Measurements from ENCODE around the gene CAB39. TPM values are rescaled to one million over a fixed set of nuclear protein-coding genes. Genes with fewer than 3 reads are reported as not detected.
A peak's percentile ranks its signal among the peaks of the same experiment; 100 is the strongest.
"Not testable (repeated sequence)": the region's sequence is repeated elsewhere in the genome, so short reads cannot be mapped to it uniquely, and the experiment has no call there.

CAB39 gene
- total RNA-seq, 1 experiment from 2014 or later, result 88.7 TPM

GRCh38 chr2:230700447-230700846, 12.2 kb upstream of the CAB39 start:
- no peak for DNase-seq
- CTCF ChIA-PET, result no interaction called here
- BruUV-seq (replicated peaks), result no TSS peak

DNA sequence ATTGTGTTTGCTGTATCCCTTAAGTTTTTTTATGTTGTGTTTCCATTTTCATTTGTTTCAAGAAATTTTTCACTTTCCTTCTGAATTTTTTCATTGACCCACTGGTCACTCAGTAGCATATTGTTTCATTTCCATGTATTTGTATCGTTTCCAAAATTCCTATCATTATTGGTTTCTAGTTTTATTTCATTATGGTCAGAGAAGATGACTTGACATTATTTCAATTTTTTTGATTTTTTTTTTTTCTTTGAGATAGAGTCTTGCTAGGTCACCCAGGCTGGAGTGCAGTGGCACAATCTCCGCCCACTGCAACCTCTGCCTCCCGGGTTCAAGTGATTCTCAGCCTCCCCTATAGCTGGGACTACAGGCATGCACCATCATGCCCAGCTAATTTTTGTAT, 11.3 kb upstream of the CAB39 start:
- Mint-ChIP-seq H3K4me3 (ENCODE audit: low read depth, unreplicated experiment) (no peak overlapping the region), H3K9me3 (ENCODE audit: low read depth, unreplicated experiment) (peaks cover 8% of the 10 kb centered on the region), H3K27ac (ENCODE audit: unreplicated experiment) (no peak overlapping the region), H3K36me3 (ENCODE audit: insufficient read depth, unreplicated experiment) (no peaks in the 10 kb centered on the region), H3K4me1 (ENCODE audit: low read depth, unreplicated experiment) (peaks cover 15% of the 10 kb centered on the region), H3K27me3 (ENCODE audit: unreplicated experiment) (no peaks in the 10 kb centered on the region)
- TF ChIP-seq CTCF (IDR thresholded peaks at IDR 0.05; ENCODE audit: unreplicated experiment), result no peak
- DNase-seq, result no peak
- intact Hi-C loops (cut with micrococcal nuclease; ENCODE audit: unreplicated experiment), result no loop called here
- CTCF ChIA-PET, result no interaction called here
- no TSS peak for BruUV-seq (replicated peaks)

More at GRCh38 chr2:230700447-230700846, 12.2 kb upstream of the CAB39 start:
- intact Hi-C loops (cut with micrococcal nuclease; ENCODE audit: unreplicated experiment), result no loop called here
- TF ChIP-seq CTCF (IDR thresholded peaks at IDR 0.05; ENCODE audit: unreplicated experiment), result no peak
- no peak overlapping the region for H3K4me3 Mint-ChIP-seq (ENCODE audit: low read depth, unreplicated experiment)
- peaks cover 9% of the 10 kb centered on the region for H3K4me1 Mint-ChIP-seq (ENCODE audit: low read depth, unreplicated experiment)
- H3K36me3 Mint-ChIP-seq (ENCODE audit: insufficient read depth, unreplicated experiment), result no peaks in the 10 kb centered on the region
- peak overlapping the region; percentile 5 for H3K27ac Mint-ChIP-seq (ENCODE audit: unreplicated experiment)
- no peaks in the 10 kb centered on the region for H3K27me3 Mint-ChIP-seq (ENCODE audit: unreplicated experiment)
- H3K9me3 Mint-ChIP-seq (ENCODE audit: low read depth, unreplicated experiment), result peaks cover under 1% of the 10 kb centered on the region

- H3K27ac Mint-ChIP-seq (ENCODE audit: unreplicated experiment); H3K36me3 Mint-ChIP-seq (ENCODE audit: insufficient read depth, unreplicated experiment); DNase-seq; BruUV-seq (replicated peaks); intact Hi-C loops (cut with micrococcal nuclease; ENCODE audit: unreplicated experiment); H3K4me3 Mint-ChIP-seq (ENCODE audit: low read depth, unreplicated experiment); H3K27me3 Mint-ChIP-seq (ENCODE audit: unreplicated experiment); H3K9me3 Mint-ChIP-seq (ENCODE audit: low read depth, unreplicated experiment): not testable (repeated sequence)
- CTCF ChIA-PET, result interaction anchor here (0.6 to 0.7 kb wide), 2 partner anchors 12 to 92 kb away, joined by 3 read pairs; no protein-coding TSS in a partner anchor
- H3K4me1 Mint-ChIP-seq (ENCODE audit: low read depth, unreplicated experiment), result peaks cover 16% of the 10 kb centered on the region
Observed at GRCh38 chr2:230702457-230702856, 10.2 kb upstream of the CAB39 start.

DNA sequence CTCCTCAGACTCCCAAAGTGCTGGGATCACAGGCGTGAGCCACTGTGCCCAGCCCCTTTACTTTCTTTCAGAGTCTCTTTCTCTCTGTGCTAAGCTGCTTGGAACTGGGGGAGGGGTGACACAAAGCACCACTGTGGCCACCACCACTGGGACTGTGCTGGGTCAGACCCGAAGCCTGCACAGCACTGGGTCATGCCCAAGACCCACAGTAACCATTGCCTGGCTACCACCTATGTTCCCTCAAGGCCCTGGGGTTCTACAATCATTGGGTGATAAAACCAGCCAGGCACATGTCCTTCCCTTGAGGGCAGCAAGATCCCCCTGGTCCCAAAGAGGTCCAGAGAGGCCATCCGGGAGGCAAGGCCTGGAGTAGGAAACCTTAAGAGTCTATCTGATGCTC, 9.1 kb upstream of the CAB39 start:
- no peak overlapping the region for H3K4me3 Mint-ChIP-seq (ENCODE audit: low read depth, unreplicated experiment)
- CTCF ChIA-PET, result no interaction called here

More for the DNA sequence above, 9.1 kb upstream of the CAB39 start:
- H3K9me3 Mint-ChIP-seq (ENCODE audit: low read depth, unreplicated experiment), result peaks cover 8% of the 10 kb centered on the region
- no peak for TF ChIP-seq CTCF (IDR thresholded peaks at IDR 0.05; ENCODE audit: unreplicated experiment)
- BruUV-seq (replicated peaks), result no TSS peak
- no peak overlapping the region for H3K27ac Mint-ChIP-seq (ENCODE audit: unreplicated experiment)
- DNase-seq, result no peak
- H3K4me1 Mint-ChIP-seq (ENCODE audit: low read depth, unreplicated experiment), result peaks cover 16% of the 10 kb centered on the region
- H3K36me3 Mint-ChIP-seq (ENCODE audit: insufficient read depth, unreplicated experiment), result no peaks in the 10 kb centered on the region
- H3K27me3 Mint-ChIP-seq (ENCODE audit: unreplicated experiment), result no peaks in the 10 kb centered on the region
- intact Hi-C loops (cut with micrococcal nuclease; ENCODE audit: unreplicated experiment), result no loop called here
